H1 (cell line): ENCODE data around the gene SLC6A3.

ENCODE experiments used
- GABPA ChIP-seq: IDR thresholded peaks from 2 replicates; pipeline ENCODE4 v1.6.1; 2011; ENCODE audit warnings: mild to moderate bottlenecking, low read length, moderate library complexity, borderline replicate concordance; ENCODE audit not compliant: insufficient read depth
- JUND ChIP-seq: IDR thresholded peaks from 2 replicates; pipeline ENCODE4 v1.6.1; 2011; ENCODE audit warnings: mild to moderate bottlenecking, improper control_type of control experiment, low read length
- MAFK ChIP-seq: IDR thresholded peaks from 2 replicates; pipeline ENCODE4 v1.6.1; 2012; ENCODE audit warnings: low read depth, mild to moderate bottlenecking, improper control_type of control experiment, low read length
- POLR2A ChIP-seq, 2 experiments: IDR thresholded peaks; 1 replicate in 1 of 2; 2 replicates in 1 of 2; pipeline ENCODE4 v1.6.1; 2011; ENCODE audit warnings: low read depth in 2 of 2, low read length in 2 of 2, mild to moderate bottlenecking in 2 of 2; ENCODE audit errors: control extremely low read depth in 1 of 2
- POLR2AphosphoS5 ChIP-seq: IDR thresholded peaks from 2 replicates; pipeline ENCODE4 v1.6.1; 2011; ENCODE audit warnings: low read depth, low read length
- RAD21 ChIP-seq, 2 experiments: IDR thresholded peaks in 1 of 2; conservative IDR thresholded peaks in 1 of 2; 2 replicates each; pipeline ENCODE4 v1.6.1; 2011; ENCODE audit warnings: low read depth in 2 of 2, low read length in 2 of 2, improper control_type of control experiment in 1 of 2, inconsistent platforms in 1 of 2, mild to moderate bottlenecking in 1 of 2, moderate library complexity in 1 of 2
- RFX5 ChIP-seq: IDR thresholded peaks from 2 replicates; pipeline ENCODE4 v1.6.1; 2011; ENCODE audit warnings: low read depth, low read length, improper control_type of control experiment, borderline replicate concordance
- SIN3A ChIP-seq, 2 experiments: IDR thresholded peaks in 1 of 2; conservative IDR thresholded peaks in 1 of 2; 2 replicates each; pipeline ENCODE4 v1.6.1; 2011 to 2012; ENCODE audit warnings: low read length in 2 of 2, improper control_type of control experiment in 1 of 2, low read depth in 1 of 2, mild to moderate bottlenecking in 1 of 2
- TAF1 ChIP-seq: IDR thresholded peaks from 2 replicates; pipeline ENCODE4 v1.6.1; 2011; ENCODE audit warnings: mild to moderate bottlenecking, low read depth, low read length
- TCF12 ChIP-seq: IDR thresholded peaks from 2 replicates; pipeline ENCODE4 v1.6.1; 2011; ENCODE audit warnings: low read depth, mild to moderate bottlenecking, low read length
- ZNF274 ChIP-seq: IDR thresholded peaks from 2 replicates; pipeline ENCODE4 v1.7.0; 2012; ENCODE audit warnings: low read length, borderline replicate concordance; ENCODE audit errors: extremely low read depth
- TF ChIP-seq, protein P1 (sequence below), 3 experiments: IDR thresholded peaks; 1 replicate in 2 of 3; 2 replicates in 1 of 3; pipeline versions ENCODE4 v1.5.1 to v1.6.1; 2011; ENCODE audit warnings: low read length in 3 of 3, mild to moderate bottlenecking in 3 of 3, inconsistent platforms in 2 of 3, low read depth in 1 of 3, moderate library complexity in 1 of 3; ENCODE audit not compliant: insufficient read depth in 1 of 3; ENCODE audit errors: control extremely low read depth in 1 of 3
- TF ChIP-seq, protein P2 (sequence below): fragments of 300-600 bp; sonication (generic); IDR thresholded peaks from 2 replicates; pipeline ENCODE4 v1.7.1; 2012; ENCODE audit warnings: low read length, moderate library complexity, mild to moderate bottlenecking, inconsistent platforms; ENCODE audit not compliant: insufficient replicate concordance
- TF ChIP-seq, protein P3 (sequence below): IDR thresholded peaks from 2 replicates; pipeline ENCODE4 v1.6.1; 2011; ENCODE audit warnings: low read depth, mild to moderate bottlenecking, low read length; ENCODE audit not compliant: insufficient read depth

DNA sequence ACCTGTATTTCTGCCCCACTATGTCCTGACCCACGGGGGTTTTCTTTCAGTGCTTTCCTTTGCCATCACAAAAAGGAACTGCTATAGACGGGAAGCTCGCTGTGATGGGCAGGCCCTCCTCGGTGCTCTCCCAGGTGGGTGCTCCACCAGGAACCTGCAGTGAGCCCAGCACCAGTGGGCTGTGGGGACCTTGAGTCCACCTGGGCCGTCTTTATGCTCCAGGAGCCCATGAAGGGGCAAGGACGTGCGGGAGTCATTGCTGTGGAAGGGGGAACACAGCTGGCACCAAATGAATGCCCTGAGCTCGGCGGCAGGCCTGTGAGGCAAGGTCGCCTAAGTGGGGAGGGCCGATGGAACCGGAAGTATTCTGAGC, 36.7 kb upstream of the SLC6A3 start:
- TF ChIP-seq, protein P1, sequence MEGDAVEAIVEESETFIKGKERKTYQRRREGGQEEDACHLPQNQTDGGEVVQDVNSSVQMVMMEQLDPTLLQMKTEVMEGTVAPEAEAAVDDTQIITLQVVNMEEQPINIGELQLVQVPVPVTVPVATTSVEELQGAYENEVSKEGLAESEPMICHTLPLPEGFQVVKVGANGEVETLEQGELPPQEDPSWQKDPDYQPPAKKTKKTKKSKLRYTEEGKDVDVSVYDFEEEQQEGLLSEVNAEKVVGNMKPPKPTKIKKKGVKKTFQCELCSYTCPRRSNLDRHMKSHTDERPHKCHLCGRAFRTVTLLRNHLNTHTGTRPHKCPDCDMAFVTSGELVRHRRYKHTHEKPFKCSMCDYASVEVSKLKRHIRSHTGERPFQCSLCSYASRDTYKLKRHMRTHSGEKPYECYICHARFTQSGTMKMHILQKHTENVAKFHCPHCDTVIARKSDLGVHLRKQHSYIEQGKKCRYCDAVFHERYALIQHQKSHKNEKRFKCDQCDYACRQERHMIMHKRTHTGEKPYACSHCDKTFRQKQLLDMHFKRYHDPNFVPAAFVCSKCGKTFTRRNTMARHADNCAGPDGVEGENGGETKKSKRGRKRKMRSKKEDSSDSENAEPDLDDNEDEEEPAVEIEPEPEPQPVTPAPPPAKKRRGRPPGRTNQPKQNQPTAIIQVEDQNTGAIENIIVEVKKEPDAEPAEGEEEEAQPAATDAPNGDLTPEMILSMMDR (IDR thresholded peaks at IDR 0.05; ENCODE audit: control extremely low read depth in 1 of 3, insufficient read depth in 1 of 3, low read depth in 1 of 3, low read length in 3 of 3) = no peak
- TF ChIP-seq RFX5 (no peak), POLR2A (IDR thresholded peaks at IDR 0.05; ENCODE audit: control extremely low read depth in 1 of 2, low read depth in 2 of 2, low read length in 2 of 2) (no peak), POLR2AphosphoS5 (no peak), RAD21 (IDR thresholded peaks at IDR 0.05 in 1 of 2, conservative IDR thresholded peaks at IDR 0.05 in 1 of 2; ENCODE audit: low read depth in 2 of 2, low read length in 2 of 2) (no peak), JUND (no peak), GABPA (no peak), MAFK (no peak), TAF1 (no peak), ZNF274 (no peak), SIN3A (conservative IDR thresholded peaks at IDR 0.05 in 1 of 2, IDR thresholded peaks at IDR 0.05 in 1 of 2; ENCODE audit: low read depth in 1 of 2, low read length in 2 of 2) (no peak), TCF12 (no peak)
- TF ChIP-seq, protein P2, sequence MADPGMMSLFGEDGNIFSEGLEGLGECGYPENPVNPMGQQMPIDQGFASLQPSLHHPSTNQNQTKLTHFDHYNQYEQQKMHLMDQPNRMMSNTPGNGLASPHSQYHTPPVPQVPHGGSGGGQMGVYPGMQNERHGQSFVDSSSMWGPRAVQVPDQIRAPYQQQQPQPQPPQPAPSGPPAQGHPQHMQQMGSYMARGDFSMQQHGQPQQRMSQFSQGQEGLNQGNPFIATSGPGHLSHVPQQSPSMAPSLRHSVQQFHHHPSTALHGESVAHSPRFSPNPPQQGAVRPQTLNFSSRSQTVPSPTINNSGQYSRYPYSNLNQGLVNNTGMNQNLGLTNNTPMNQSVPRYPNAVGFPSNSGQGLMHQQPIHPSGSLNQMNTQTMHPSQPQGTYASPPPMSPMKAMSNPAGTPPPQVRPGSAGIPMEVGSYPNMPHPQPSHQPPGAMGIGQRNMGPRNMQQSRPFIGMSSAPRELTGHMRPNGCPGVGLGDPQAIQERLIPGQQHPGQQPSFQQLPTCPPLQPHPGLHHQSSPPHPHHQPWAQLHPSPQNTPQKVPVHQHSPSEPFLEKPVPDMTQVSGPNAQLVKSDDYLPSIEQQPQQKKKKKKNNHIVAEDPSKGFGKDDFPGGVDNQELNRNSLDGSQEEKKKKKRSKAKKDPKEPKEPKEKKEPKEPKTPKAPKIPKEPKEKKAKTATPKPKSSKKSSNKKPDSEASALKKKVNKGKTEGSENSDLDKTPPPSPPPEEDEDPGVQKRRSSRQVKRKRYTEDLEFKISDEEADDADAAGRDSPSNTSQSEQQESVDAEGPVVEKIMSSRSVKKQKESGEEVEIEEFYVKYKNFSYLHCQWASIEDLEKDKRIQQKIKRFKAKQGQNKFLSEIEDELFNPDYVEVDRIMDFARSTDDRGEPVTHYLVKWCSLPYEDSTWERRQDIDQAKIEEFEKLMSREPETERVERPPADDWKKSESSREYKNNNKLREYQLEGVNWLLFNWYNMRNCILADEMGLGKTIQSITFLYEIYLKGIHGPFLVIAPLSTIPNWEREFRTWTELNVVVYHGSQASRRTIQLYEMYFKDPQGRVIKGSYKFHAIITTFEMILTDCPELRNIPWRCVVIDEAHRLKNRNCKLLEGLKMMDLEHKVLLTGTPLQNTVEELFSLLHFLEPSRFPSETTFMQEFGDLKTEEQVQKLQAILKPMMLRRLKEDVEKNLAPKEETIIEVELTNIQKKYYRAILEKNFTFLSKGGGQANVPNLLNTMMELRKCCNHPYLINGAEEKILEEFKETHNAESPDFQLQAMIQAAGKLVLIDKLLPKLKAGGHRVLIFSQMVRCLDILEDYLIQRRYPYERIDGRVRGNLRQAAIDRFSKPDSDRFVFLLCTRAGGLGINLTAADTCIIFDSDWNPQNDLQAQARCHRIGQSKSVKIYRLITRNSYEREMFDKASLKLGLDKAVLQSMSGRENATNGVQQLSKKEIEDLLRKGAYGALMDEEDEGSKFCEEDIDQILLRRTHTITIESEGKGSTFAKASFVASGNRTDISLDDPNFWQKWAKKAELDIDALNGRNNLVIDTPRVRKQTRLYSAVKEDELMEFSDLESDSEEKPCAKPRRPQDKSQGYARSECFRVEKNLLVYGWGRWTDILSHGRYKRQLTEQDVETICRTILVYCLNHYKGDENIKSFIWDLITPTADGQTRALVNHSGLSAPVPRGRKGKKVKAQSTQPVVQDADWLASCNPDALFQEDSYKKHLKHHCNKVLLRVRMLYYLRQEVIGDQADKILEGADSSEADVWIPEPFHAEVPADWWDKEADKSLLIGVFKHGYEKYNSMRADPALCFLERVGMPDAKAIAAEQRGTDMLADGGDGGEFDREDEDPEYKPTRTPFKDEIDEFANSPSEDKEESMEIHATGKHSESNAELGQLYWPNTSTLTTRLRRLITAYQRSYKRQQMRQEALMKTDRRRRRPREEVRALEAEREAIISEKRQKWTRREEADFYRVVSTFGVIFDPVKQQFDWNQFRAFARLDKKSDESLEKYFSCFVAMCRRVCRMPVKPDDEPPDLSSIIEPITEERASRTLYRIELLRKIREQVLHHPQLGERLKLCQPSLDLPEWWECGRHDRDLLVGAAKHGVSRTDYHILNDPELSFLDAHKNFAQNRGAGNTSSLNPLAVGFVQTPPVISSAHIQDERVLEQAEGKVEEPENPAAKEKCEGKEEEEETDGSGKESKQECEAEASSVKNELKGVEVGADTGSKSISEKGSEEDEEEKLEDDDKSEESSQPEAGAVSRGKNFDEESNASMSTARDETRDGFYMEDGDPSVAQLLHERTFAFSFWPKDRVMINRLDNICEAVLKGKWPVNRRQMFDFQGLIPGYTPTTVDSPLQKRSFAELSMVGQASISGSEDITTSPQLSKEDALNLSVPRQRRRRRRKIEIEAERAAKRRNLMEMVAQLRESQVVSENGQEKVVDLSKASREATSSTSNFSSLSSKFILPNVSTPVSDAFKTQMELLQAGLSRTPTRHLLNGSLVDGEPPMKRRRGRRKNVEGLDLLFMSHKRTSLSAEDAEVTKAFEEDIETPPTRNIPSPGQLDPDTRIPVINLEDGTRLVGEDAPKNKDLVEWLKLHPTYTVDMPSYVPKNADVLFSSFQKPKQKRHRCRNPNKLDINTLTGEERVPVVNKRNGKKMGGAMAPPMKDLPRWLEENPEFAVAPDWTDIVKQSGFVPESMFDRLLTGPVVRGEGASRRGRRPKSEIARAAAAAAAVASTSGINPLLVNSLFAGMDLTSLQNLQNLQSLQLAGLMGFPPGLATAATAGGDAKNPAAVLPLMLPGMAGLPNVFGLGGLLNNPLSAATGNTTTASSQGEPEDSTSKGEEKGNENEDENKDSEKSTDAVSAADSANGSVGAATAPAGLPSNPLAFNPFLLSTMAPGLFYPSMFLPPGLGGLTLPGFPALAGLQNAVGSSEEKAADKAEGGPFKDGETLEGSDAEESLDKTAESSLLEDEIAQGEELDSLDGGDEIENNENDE = no peak
- TF ChIP-seq, protein P3, sequence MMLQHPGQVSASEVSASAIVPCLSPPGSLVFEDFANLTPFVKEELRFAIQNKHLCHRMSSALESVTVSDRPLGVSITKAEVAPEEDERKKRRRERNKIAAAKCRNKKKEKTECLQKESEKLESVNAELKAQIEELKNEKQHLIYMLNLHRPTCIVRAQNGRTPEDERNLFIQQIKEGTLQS = no peak
